SK-N-SH (cell line): ENCODE data around the gene TSPAN31. TPM values are rescaled to one million over a fixed set of nuclear protein-coding genes. Genes with fewer than 3 reads are reported as not detected.

Source experiments
- CTCF ChIA-PET: fragments of 300-600, 350-600 bp; formaldehyde crosslinking; extraction: SDS; loops from one replicate; lab custom pipeline; 2021; lab: Yijun Ruan, JAX
- POLR2A ChIA-PET: fragments of 350-600 bp; sonication (Branson Sonifier 250); formaldehyde crosslinking; extraction: SDS; loops from one replicate; lab custom pipeline; 2020; ENCODE audit warnings: antibody characterized with exemption, inconsistent platforms; lab: Yijun Ruan, JAX
- DNase-seq: peaks from one replicate; pipeline ENCODE4 v3.0.0; 2012
- H2AFZ ChIP-seq: fragments of 200-600 bp; sonication (generic); 2 replicates; pipeline ENCODE4 v1.8.1; 2016; ENCODE audit warnings: antibody characterized with exemption, mild to moderate bottlenecking, low read depth
- H3F3A ChIP-seq: fragments of 200-600 bp; sonication (generic); replicated peaks from 2 replicates; pipeline ENCODE3; 2016; ENCODE audit warnings: antibody characterized with exemption, mild to moderate bottlenecking; ENCODE audit not compliant: insufficient read depth
- H3K27ac ChIP-seq, 2 experiments: fragments of 200-500 bp in 1 of 2; fragments of 200-600 bp in 1 of 2; sonication (Bioruptor generic) in 1 of 2; sonication (generic), shearing (Covaris generic) in 1 of 2; 2 replicates each; pipeline versions ENCODE4 v1.5.1 to v1.6.1; 2014 to 2016; ENCODE audit warnings: low read depth in 2 of 2, inconsistent platforms in 1 of 2, low read length in 1 of 2, mild to moderate bottlenecking in 1 of 2, mixed read lengths in 1 of 2
- H3K27me3 ChIP-seq: fragments of 200-600 bp; sonication (generic), shearing (Covaris generic); 2 replicates; pipeline ENCODE4 v1.6.1; 2016; ENCODE audit warnings: mixed run types; ENCODE audit not compliant: insufficient read depth
- H3K36me3 ChIP-seq, 2 experiments: fragments of 200-500 bp in 1 of 2; fragments of 200-600 bp in 1 of 2; sonication (Bioruptor generic) in 1 of 2; sonication (generic) in 1 of 2; replicated peaks in 1 of 2; 2 replicates each; pipeline versions ENCODE3 to v1.5.1; 2014 to 2016; ENCODE audit warnings: low read length in 1 of 2, mild to moderate bottlenecking in 1 of 2; ENCODE audit not compliant: insufficient read depth in 2 of 2, control insufficient read depth in 1 of 2
- H3K4me1 ChIP-seq, 2 experiments: fragments of 200-500 bp in 1 of 2; fragments of 200-600 bp in 1 of 2; sonication (Bioruptor generic) in 1 of 2; sonication (generic), shearing (Covaris generic) in 1 of 2; 2 replicates each; pipeline versions ENCODE4 v1.5.1 to v1.6.1; 2014 to 2016; ENCODE audit warnings: low read depth in 1 of 2, low read length in 1 of 2, mixed run types in 1 of 2; ENCODE audit not compliant: insufficient read depth in 2 of 2, control insufficient read depth in 1 of 2
- H3K4me2 ChIP-seq: fragments of 200-600 bp; sonication (generic), shearing (Covaris generic); 2 replicates; pipeline ENCODE4 v1.6.1; 2017; ENCODE audit warnings: mixed run types
- H3K4me3 ChIP-seq, 2 experiments: fragments of 200-500 bp in 1 of 2; fragments of 200-600 bp in 1 of 2; sonication (Bioruptor generic) in 1 of 2; sonication (generic), shearing (Covaris generic) in 1 of 2; 2 replicates each; pipeline versions ENCODE4 v1.5.1 to v1.8.1; 2014 to 2016; ENCODE audit warnings: low read depth in 2 of 2, inconsistent platforms in 1 of 2, low read length in 1 of 2, mild to moderate bottlenecking in 1 of 2, mixed read lengths in 1 of 2, moderate library complexity in 1 of 2
- H3K79me2 ChIP-seq: fragments of 200-600 bp; sonication (generic); 2 replicates; pipeline ENCODE4 v1.8.1; 2017; ENCODE audit warnings: mild to moderate bottlenecking; ENCODE audit not compliant: insufficient read depth
- H3K9ac ChIP-seq: fragments of 200-600 bp; sonication (generic); 2 replicates; pipeline ENCODE4 v1.6.1; 2017; ENCODE audit warnings: mixed run types
- H3K9me2 ChIP-seq: fragments of 200-600 bp; sonication (generic); 2 replicates; pipeline ENCODE4 v1.6.1; 2017; ENCODE audit warnings: mixed run types
- H3K9me3 ChIP-seq: fragments of 200-600 bp; sonication (generic); 2 replicates; pipeline ENCODE4 v1.6.1; 2017; ENCODE audit warnings: mixed run types, mild to moderate bottlenecking, moderate library complexity
- H4K20me1 ChIP-seq: fragments of 200-600 bp; sonication (generic); 2 replicates; pipeline ENCODE4 v1.6.1; 2017; ENCODE audit warnings: mild to moderate bottlenecking, mixed run types; ENCODE audit not compliant: insufficient read depth
- ELF1 ChIP-seq: IDR thresholded peaks from 2 replicates; pipeline ENCODE4 v1.4.0; 2012
- FOSL2 ChIP-seq: IDR thresholded peaks from 2 replicates; pipeline ENCODE4 v1.4.0; 2012; ENCODE audit warnings: low read depth, mild to moderate bottlenecking, moderate library complexity, borderline replicate concordance
- FOXJ3 ChIP-seq: sonication (generic); formaldehyde crosslinking; IDR thresholded peaks from 2 replicates; pipeline ENCODE4 v1.5.1; 2020; ENCODE audit warnings: mild to moderate bottlenecking, missing genetic modification reagents
- GABPA ChIP-seq: IDR thresholded peaks from 2 replicates; pipeline ENCODE4 v1.4.0; 2012; ENCODE audit warnings: low read depth, mild to moderate bottlenecking
- GATA2 ChIP-seq: sonication (generic); formaldehyde crosslinking; IDR thresholded peaks from 2 replicates; pipeline ENCODE4 v1.5.0; 2020; ENCODE audit warnings: mild to moderate bottlenecking, missing genetic modification reagents
- JUND ChIP-seq: IDR thresholded peaks from 2 replicates; pipeline ENCODE4 v1.4.0; 2012
- MXI1 ChIP-seq: IDR thresholded peaks from 2 replicates; pipeline ENCODE4 v1.6.1; 2012; ENCODE audit warnings: mild to moderate bottlenecking, low read depth, low read length, improper control_type of control experiment
- NRF1 ChIP-seq: IDR thresholded peaks from 2 replicates; pipeline ENCODE4 v1.6.1; 2012; ENCODE audit warnings: low read depth, mild to moderate bottlenecking, low read length
- RAD21 ChIP-seq: IDR thresholded peaks from 2 replicates; pipeline ENCODE4 v1.6.1; 2012; ENCODE audit warnings: mild to moderate bottlenecking, low read length
- RFX5 ChIP-seq: IDR thresholded peaks from 2 replicates; pipeline ENCODE4 v1.6.1; 2012; ENCODE audit warnings: mild to moderate bottlenecking, improper control_type of control experiment, low read length
- SIN3A ChIP-seq: IDR thresholded peaks from 2 replicates; pipeline ENCODE4 v1.6.1; 2012; ENCODE audit warnings: low read depth, mild to moderate bottlenecking, low read length, moderate library complexity, borderline replicate concordance
- TAF1 ChIP-seq: IDR thresholded peaks from 2 replicates; pipeline ENCODE4 v1.6.1; 2012; ENCODE audit warnings: low read depth, mild to moderate bottlenecking, low read length, moderate library complexity, borderline replicate concordance
- TEAD4 ChIP-seq: IDR thresholded peaks from 2 replicates; pipeline ENCODE4 v1.4.0; 2012; ENCODE audit warnings: mild to moderate bottlenecking, borderline replicate concordance; ENCODE audit not compliant: insufficient read depth
- YY1 ChIP-seq: IDR thresholded peaks from 2 replicates; pipeline ENCODE4 v1.4.0; 2012; ENCODE audit warnings: low read depth, mild to moderate bottlenecking
- WGBS: methylation state at CpG from one replicate; pipeline ENCODE4 v1.1.6; 2017; ENCODE audit warnings: low lambda C conversion rate; 5-methylcytosine and 5-hydroxymethylcytosine counted together
- polyA plus RNA-seq, 3 experiments: library from polyadenylated mRNA; depleted of rRNA; stranded (reverse); fragments of >200 nt; gene quantifications; 2 replicates each; pipeline ENCODE4 v1.2.3, GENCODE V29; 2012
- TF ChIP-seq, protein P1 (sequence below): fragments of 150-350 bp; IDR thresholded peaks from 2 replicates; pipeline ENCODE4 v1.6.1; 2017; ENCODE audit warnings: antibody characterized with exemption, low read length, low read depth, borderline replicate concordance
- TF ChIP-seq, protein P2 (sequence below): IDR thresholded peaks from 2 replicates; pipeline ENCODE4 v1.4.0; 2012; ENCODE audit warnings: low read depth
- TF ChIP-seq, protein P3 (sequence below): IDR thresholded peaks from 2 replicates; pipeline ENCODE4 v1.6.1; 2012; ENCODE audit warnings: mild to moderate bottlenecking, low read depth, low read length, moderate library complexity
- TF ChIP-seq, protein P4 (sequence below): IDR thresholded peaks from 2 replicates; pipeline ENCODE4; 2012

Gene TSPAN31
- polyA plus RNA-seq, 1 of the 3 experiments (the other 2 are of a cell fraction): 36.8 TPM

DNA sequence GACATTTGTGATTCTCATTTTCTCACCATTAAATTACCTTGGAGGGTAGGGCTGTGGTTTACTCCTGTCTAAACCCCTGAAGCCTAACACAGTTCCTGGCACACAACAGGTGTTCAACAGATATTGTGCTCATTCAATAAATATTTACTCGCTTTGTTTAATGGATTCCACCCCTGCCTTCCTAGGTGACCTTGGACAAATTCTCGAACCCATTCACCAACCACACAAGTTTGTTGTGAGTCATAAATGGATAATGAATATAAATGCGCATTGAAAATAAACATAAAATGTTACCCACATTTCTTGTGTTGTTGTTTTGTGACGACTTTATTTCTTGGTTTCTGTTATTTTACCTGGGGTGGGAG lies 37.4 kb downstream of the TSPAN31 start:
- no peaks in the 10 kb centered on the region for H3K9me2 ChIP-seq
- no peak overlapping the region for H2AFZ ChIP-seq
- peaks cover 22 to 30% of the 10 kb centered on the region in 2 experiments for H3K36me3 ChIP-seq
- H3K27ac ChIP-seq: no peak overlapping the region
- H3K4me3 ChIP-seq: peak overlapping the region; percentile 82 to 93; a peak in 3 of 4 replicates
- no peaks in the 10 kb centered on the region for H3K27me3 ChIP-seq
- no peaks in the 10 kb centered on the region for H4K20me1 ChIP-seq
- H3K4me1 ChIP-seq: peaks cover 0 to 5% of the 10 kb centered on the region in 2 experiments; a peak in 1 of 4 replicates
- H3K9me3 ChIP-seq: no peaks in the 10 kb centered on the region
- no peak for TF ChIP-seq ELF1
- TF ChIP-seq, protein P1, sequence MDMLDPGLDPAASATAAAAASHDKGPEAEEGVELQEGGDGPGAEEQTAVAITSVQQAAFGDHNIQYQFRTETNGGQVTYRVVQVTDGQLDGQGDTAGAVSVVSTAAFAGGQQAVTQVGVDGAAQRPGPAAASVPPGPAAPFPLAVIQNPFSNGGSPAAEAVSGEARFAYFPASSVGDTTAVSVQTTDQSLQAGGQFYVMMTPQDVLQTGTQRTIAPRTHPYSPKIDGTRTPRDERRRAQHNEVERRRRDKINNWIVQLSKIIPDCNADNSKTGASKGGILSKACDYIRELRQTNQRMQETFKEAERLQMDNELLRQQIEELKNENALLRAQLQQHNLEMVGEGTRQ: no peak
- H3F3A ChIP-seq: peaks cover 18% of the 10 kb centered on the region
- 25% methylated on average over 4 of the region's 4 CpGs for WGBS
- DNase-seq: no peak
- ChIA-PET CTCF (interaction anchor here (0.9 to 1.6 kb wide), 10 partner anchors 10 to 124 kb away, joined by 3 to 17 read pairs (median 4); partner anchors contain the start of gene CDK4), POLR2A (interaction anchor here (1.2 kb wide), 1 partner anchor 10 kb away, joined by 4 read pairs; the partner anchor contains the start of genes EEF1AKMT3 and METTL1)
- H3K4me2 ChIP-seq: no peak overlapping the region
- no peak overlapping the region for H3K9ac ChIP-seq
- peaks cover 31% of the 10 kb centered on the region for H3K79me2 ChIP-seq

DNA sequence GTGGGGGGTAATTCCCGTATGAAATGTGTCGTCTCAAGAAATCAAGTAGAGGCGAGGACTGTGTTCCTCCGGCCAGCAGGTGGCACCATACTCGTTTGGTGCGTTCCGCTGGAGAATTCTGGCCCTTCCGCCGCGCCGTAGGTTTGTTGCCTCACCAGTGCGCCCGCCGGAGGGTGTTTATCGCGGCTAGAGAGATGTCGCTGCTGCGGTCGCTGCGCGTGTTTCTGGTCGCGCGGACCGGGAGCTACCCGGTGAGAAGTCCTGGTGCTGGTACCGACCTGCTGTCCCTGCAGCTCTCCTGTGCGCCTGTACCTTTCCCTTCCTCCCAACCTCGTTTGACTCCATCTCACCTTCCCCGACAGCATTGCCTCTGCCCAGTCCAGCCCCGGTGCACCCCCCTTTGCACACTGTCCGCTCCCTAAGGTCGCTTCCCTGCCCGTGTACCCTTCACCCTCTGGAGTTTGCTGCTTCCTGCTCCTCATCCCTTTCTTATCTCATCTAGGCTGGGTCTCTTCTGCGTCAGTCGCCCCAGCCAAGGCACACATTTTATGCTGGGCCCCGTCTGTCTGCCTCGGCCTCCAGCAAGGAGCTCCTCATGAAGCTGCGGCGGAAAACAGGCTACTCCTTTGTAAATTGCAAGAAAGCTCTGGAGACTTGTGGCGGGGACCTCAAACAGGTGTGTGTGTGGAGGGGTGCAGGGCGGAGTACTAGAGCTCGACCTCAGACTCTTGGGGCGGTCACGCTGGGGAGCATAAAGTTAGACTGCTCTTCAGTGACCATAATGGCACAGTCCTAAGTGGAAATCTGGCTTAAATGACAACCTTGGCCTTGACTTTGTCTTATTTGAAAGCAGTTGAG lies 38.0 kb downstream of the TSPAN31 start, which contains the start of gene TSFM:
TSFM (plus strand) TSS at position 180 of the 858 bp plus-strand sequence; CDS start at position 195, 15 bp downstream.
- peak within 1 kb of the TSS in 1 of 2 experiments; percentile 65; a peak in 2 of 4 replicates for H3K27ac ChIP-seq
- H3K9ac ChIP-seq: peak within 1 kb of the TSS; percentile 74
- 2% methylated on average over 42 of the region's 45 CpGs for WGBS
- peaks cover 0 to 5% of the 10 kb centered on the region in 2 experiments; a peak in 1 of 4 replicates for H3K4me1 ChIP-seq
- peaks cover 18% of the 10 kb centered on the region for H3F3A ChIP-seq
- peak within 1 kb of the TSS; percentile 82 to 93 for H3K4me3 ChIP-seq
- no peaks in the 10 kb centered on the region for H4K20me1 ChIP-seq
- H3K9me3 ChIP-seq: no peaks in the 10 kb centered on the region
- POLR2A ChIA-PET: no interaction called here
- DNase-seq: peak; percentile 85
- H3K4me2 ChIP-seq: peak within 1 kb of the TSS; percentile 92
- no peaks in the 10 kb centered on the region for H3K27me3 ChIP-seq
- peaks cover 35% of the 10 kb centered on the region for H3K79me2 ChIP-seq
- peaks cover 24 to 35% of the 10 kb centered on the region in 2 experiments for H3K36me3 ChIP-seq
- no peaks in the 10 kb centered on the region for H3K9me2 ChIP-seq
- CTCF ChIA-PET: interaction anchor here (0.6 to 2.0 kb wide), 24 partner anchors 9 to 1360 kb away, joined by 3 to 17 read pairs (median 4); partner anchors contain the start of genes CDK4, EEF1AKMT3 and METTL1
- peak within 1 kb of the TSS; percentile 45; the same call in 1 of the 2 replicates for H2AFZ ChIP-seq
- TF ChIP-seq FOSL2: peak; percentile 2; the same call in 1 of the 2 replicates
- TF ChIP-seq SIN3A: peak; percentile 92
- no peak for TF ChIP-seq GATA2
- no peak for TF ChIP-seq TEAD4
- peak; percentile 91 for TF ChIP-seq TAF1
- TF ChIP-seq MXI1: peak; percentile 93
- peak; percentile 73 for TF ChIP-seq YY1
- peak; percentile 43; the same call in 1 of the 2 replicates for TF ChIP-seq FOXJ3 (CRISPR knock-in tag)
- TF ChIP-seq GABPA: peak; percentile 65
- TF ChIP-seq, protein P2, sequence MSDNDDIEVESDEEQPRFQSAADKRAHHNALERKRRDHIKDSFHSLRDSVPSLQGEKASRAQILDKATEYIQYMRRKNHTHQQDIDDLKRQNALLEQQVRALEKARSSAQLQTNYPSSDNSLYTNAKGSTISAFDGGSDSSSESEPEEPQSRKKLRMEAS: peak; percentile 88
- peak; percentile 35; the same call in 1 of the 2 replicates for TF ChIP-seq RAD21
- no peak; the same call in 1 of the 2 replicates for TF ChIP-seq JUND
- TF ChIP-seq NRF1: no peak
- TF ChIP-seq, protein P3, sequence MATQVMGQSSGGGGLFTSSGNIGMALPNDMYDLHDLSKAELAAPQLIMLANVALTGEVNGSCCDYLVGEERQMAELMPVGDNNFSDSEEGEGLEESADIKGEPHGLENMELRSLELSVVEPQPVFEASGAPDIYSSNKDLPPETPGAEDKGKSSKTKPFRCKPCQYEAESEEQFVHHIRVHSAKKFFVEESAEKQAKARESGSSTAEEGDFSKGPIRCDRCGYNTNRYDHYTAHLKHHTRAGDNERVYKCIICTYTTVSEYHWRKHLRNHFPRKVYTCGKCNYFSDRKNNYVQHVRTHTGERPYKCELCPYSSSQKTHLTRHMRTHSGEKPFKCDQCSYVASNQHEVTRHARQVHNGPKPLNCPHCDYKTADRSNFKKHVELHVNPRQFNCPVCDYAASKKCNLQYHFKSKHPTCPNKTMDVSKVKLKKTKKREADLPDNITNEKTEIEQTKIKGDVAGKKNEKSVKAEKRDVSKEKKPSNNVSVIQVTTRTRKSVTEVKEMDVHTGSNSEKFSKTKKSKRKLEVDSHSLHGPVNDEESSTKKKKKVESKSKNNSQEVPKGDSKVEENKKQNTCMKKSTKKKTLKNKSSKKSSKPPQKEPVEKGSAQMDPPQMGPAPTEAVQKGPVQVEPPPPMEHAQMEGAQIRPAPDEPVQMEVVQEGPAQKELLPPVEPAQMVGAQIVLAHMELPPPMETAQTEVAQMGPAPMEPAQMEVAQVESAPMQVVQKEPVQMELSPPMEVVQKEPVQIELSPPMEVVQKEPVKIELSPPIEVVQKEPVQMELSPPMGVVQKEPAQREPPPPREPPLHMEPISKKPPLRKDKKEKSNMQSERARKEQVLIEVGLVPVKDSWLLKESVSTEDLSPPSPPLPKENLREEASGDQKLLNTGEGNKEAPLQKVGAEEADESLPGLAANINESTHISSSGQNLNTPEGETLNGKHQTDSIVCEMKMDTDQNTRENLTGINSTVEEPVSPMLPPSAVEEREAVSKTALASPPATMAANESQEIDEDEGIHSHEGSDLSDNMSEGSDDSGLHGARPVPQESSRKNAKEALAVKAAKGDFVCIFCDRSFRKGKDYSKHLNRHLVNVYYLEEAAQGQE: peak; percentile 72; the same call in 1 of the 2 replicates
- TF ChIP-seq, protein P4, sequence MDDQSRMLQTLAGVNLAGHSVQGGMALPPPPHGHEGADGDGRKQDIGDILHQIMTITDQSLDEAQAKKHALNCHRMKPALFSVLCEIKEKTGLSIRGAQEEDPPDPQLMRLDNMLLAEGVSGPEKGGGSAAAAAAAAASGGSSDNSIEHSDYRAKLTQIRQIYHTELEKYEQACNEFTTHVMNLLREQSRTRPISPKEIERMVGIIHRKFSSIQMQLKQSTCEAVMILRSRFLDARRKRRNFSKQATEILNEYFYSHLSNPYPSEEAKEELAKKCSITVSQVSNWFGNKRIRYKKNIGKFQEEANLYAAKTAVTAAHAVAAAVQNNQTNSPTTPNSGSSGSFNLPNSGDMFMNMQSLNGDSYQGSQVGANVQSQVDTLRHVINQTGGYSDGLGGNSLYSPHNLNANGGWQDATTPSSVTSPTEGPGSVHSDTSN: peak; percentile 37; the same call in 1 of the 2 replicates
- no peak for TF ChIP-seq RFX5
